GM18520 (cell line): Measurements from ENCODE around the gene DDAH2.

Source experiments
- ATAC-seq: cut with Tn5 transposase; IDR thresholded peaks from one replicate; pipeline ENCODE4 v1.9.1; 2021; ENCODE audit not compliant: unreplicated experiment

The DDAH2 gene

GRCh38 chr6:31728767-31729514 lies at the start of gene DDAH2:
DDAH2 (minus strand) TSS chr6:31729299; CDS start chr6:31729161, 138 bp downstream.
- no peak for ATAC-seq

GRCh38 chr6:31778193-31778592 lies 49.1 kb upstream of the DDAH2 start:
- ATAC-seq: no peak

GRCh38 chr6:31777667-31778050 lies 48.6 kb upstream of the DDAH2 start:
- ATAC-seq: no peak

GRCh38 chr6:31776989-31777666 lies 48.0 kb upstream of the DDAH2 start, which contains the start of gene VWA7:
VWA7 (minus strand) TSS chr6:31777328; CDS start chr6:31776779, 549 bp downstream.
- ATAC-seq: no peak

- ATAC-seq: no peak
Observed at GRCh38 chr6:31776485-31776988, 47.4 kb upstream of the DDAH2 start.

- ATAC-seq: no peak
Observed at GRCh38 chr6:31775633-31776484, 46.8 kb upstream of the DDAH2 start.

- ATAC-seq: no peak
Observed at GRCh38 chr6:31775184-31775583, 46.1 kb upstream of the DDAH2 start.

- ATAC-seq: no peak
Observed at GRCh38 chr6:31771992-31772358, 42.9 kb upstream of the DDAH2 start.

GRCh38 chr6:31770860-31771259 lies 41.8 kb upstream of the DDAH2 start:
- ATAC-seq: no peak

- ATAC-seq: no peak
Observed at GRCh38 chr6:31769684-31770371, 40.7 kb upstream of the DDAH2 start.

- ATAC-seq: no peak
Observed at GRCh38 chr6:31768363-31769257, 39.5 kb upstream of the DDAH2 start.

GRCh38 chr6:31767096-31767645 lies 38.1 kb upstream of the DDAH2 start:
- ATAC-seq: no peak

GRCh38 chr6:31765910-31766794 lies 37.1 kb upstream of the DDAH2 start:
- no peak for ATAC-seq

- ATAC-seq: no peak
Observed at GRCh38 chr6:31765559-31765909, 36.4 kb upstream of the DDAH2 start.

- no peak for ATAC-seq
Observed at GRCh38 chr6:31764198-31764597, 35.1 kb upstream of the DDAH2 start.

GRCh38 chr6:31763619-31763940 lies 34.5 kb upstream of the DDAH2 start:
- no peak for ATAC-seq

GRCh38 chr6:31762878-31763618 lies 33.9 kb upstream of the DDAH2 start:
- no peak for ATAC-seq

- ATAC-seq: no peak
Observed at GRCh38 chr6:31762356-31762755, 33.3 kb upstream of the DDAH2 start, which contains the start of gene SAPCD1. SAPCD1 (plus strand) TSS chr6:31762656; CDS start chr6:31763055, 399 bp downstream.
